K562 (cell line): ENCODE data around the gene WWP2. TPM values are rescaled to one million over a fixed set of nuclear protein-coding genes. Genes with fewer than 3 reads are reported as not detected.

Experiments
- COPS2 ChIP-seq: fragments of 450-650 bp; conservative IDR thresholded peaks from 2 replicates; pipeline ENCODE4 v1.6.1; 2016; ENCODE audit warnings: mild to moderate bottlenecking, moderate library complexity
- HDAC1 ChIP-seq, 2 experiments: fragments of 450-650 bp; IDR thresholded peaks; 2 replicates each; pipeline ENCODE4 v1.6.1; 2016 to 2017; ENCODE audit warnings: inconsistent platforms in 1 of 2, mild to moderate bottlenecking in 1 of 2, moderate library complexity in 1 of 2
- HNRNPLL ChIP-seq: fragments of 200-400 bp; formaldehyde crosslinking; IDR thresholded peaks from 2 replicates; pipeline ENCODE4 v1.6.1; 2017; ENCODE audit warnings: low read length, low read depth, mild to moderate bottlenecking; ENCODE audit not compliant: poor library complexity, severe bottlenecking
- MAX ChIP-seq: sonication (generic); formaldehyde crosslinking; IDR thresholded peaks from 2 replicates; pipeline ENCODE4 v1.9.0; 2022; ENCODE audit warnings: mild to moderate bottlenecking, missing genetic modification reagents
- MLLT1 ChIP-seq, 2 experiments: fragments of 450-650 bp; IDR thresholded peaks; 2 replicates each; pipeline ENCODE4 v1.6.1; 2016
- MYNN ChIP-seq, 2 experiments: sonication (generic); formaldehyde crosslinking in 1 of 2; IDR thresholded peaks; 2 replicates each; pipeline versions ENCODE4 v1.5.0 to v1.6.1; 2016 to 2020; ENCODE audit warnings: antibody characterized with exemption in 1 of 2, missing genetic modification reagents in 1 of 2
- NFXL1 ChIP-seq: fragments of 450-650 bp; formaldehyde crosslinking; IDR thresholded peaks from 2 replicates; pipeline ENCODE4 v1.4.0; 2021; ENCODE audit warnings: mild to moderate bottlenecking
- OTX1 ChIP-seq: fragments of 450-650 bp; formaldehyde crosslinking; IDR thresholded peaks from 2 replicates; pipeline ENCODE4 v1.4.0; 2022; ENCODE audit warnings: mild to moderate bottlenecking
- PHB2 ChIP-seq: fragments of 450-650 bp; IDR thresholded peaks from 2 replicates; pipeline ENCODE4 v1.6.1; 2017; ENCODE audit warnings: low read depth
- SMARCA5 ChIP-seq: fragments of 450-650 bp; IDR thresholded peaks from 2 replicates; pipeline ENCODE4 v1.6.1; 2016
- STAT5B ChIP-seq: fragments of 250-450 bp; sonication (Bioruptor Pico); IDR thresholded peaks from 2 replicates; pipeline ENCODE4 v1.8.0; 2021; ENCODE audit warnings: mild to moderate bottlenecking, inconsistent platforms
- TFAM ChIP-seq: fragments of 250-450 bp; sonication (Bioruptor Pico); conservative IDR thresholded peaks from 2 replicates; pipeline ENCODE4 v1.5.0; 2021; ENCODE audit warnings: mild to moderate bottlenecking, moderate library complexity
- TFAP4 ChIP-seq: sonication (generic); formaldehyde crosslinking; IDR thresholded peaks from 2 replicates; pipeline ENCODE4 v1.8.0; 2022; ENCODE audit warnings: missing genetic modification reagents, mild to moderate bottlenecking, moderate library complexity, borderline replicate concordance
- TFE3 ChIP-seq: fragments of 450-650 bp; formaldehyde crosslinking; IDR thresholded peaks from 2 replicates; pipeline ENCODE4 v1.4.0; 2020; ENCODE audit warnings: mild to moderate bottlenecking, mixed read lengths
- ZC3H4 ChIP-seq: sonication (generic); formaldehyde crosslinking; IDR thresholded peaks from 2 replicates; pipeline ENCODE4 v1.9.0; 2021; ENCODE audit warnings: missing genetic modification reagents, borderline replicate concordance
- ZHX1 ChIP-seq: fragments of 150-350 bp; conservative IDR thresholded peaks from 2 replicates; pipeline ENCODE4 v1.6.1; 2014; ENCODE audit warnings: low read length
- ZNF140 ChIP-seq: fragments of 250-450 bp; sonication (Bioruptor Pico); IDR thresholded peaks from 2 replicates; pipeline ENCODE4 v1.8.0; 2021; ENCODE audit warnings: moderate library complexity, mild to moderate bottlenecking, inconsistent platforms
- ZNF24 ChIP-seq: fragments of 450-650 bp; IDR thresholded peaks from 2 replicates; pipeline ENCODE4 v1.6.1; 2016
- ZNF408 ChIP-seq: fragments of 250-450 bp; sonication (Bioruptor Pico); IDR thresholded peaks from 2 replicates; pipeline ENCODE4 v1.4.0; 2020; ENCODE audit warnings: low read depth, mild to moderate bottlenecking, moderate library complexity
- ZNF79 ChIP-seq: fragments of 250-450 bp; sonication (Bioruptor Pico); IDR thresholded peaks from 2 replicates; pipeline ENCODE4 v1.4.0; 2020; ENCODE audit warnings: low read depth, mild to moderate bottlenecking, moderate library complexity
- ZSCAN29 ChIP-seq: fragments of 450-650 bp; IDR thresholded peaks from 2 replicates; pipeline ENCODE4 v1.6.1; 2017
- polyA plus RNA-seq, 8 experiments: library from polyadenylated mRNA; depleted of rRNA in 4 of 8; stranded (reverse) in 5 of 8; unstranded in 3 of 8; fragments of >200 nt; fragmentation: Nextera tagmentation in 2 of 8; fragmentation: Illumina TruSeq in 1 of 8; extraction: Ambion mirVana in 2 of 8; extraction: Trizol in 1 of 8; gene quantifications; 2 replicates each; pipeline versions ENCODE4 v1.2.1 to v1.2.3, GENCODE V29; 2011 to 2014; ENCODE audit warnings: inconsistent platforms in 1 of 8, missing spikeins in 1 of 8
- total RNA-seq, 7 experiments: library from RNA; depleted of rRNA in 6 of 7; stranded (reverse); fragments of >200 nt in 6 of 7; fragmentation: Illumina TruSeq in 2 of 7; extraction: Trizol in 2 of 7; gene quantifications; 2 replicates each; pipeline versions ENCODE4 v1.2.1 to v1.2.3, GENCODE V29; 2011 to 2021; ENCODE audit warnings: low replicate concordance in 1 of 7

WWP2 gene
- total and polyA plus RNA-seq, 9 of the 15 experiments (the other 6 are each of a cell fraction or from before 2014, with no cell fraction given), result 1.9 to 34.4 (median 14.6) TPM

GRCh38 chr16:69754469-69755310, 7.4 kb upstream of the WWP2 start, which contains the start of gene NOB1 (continued):
- TF ChIP-seq MAX (CRISPR knock-in tag) (peak; percentile 95), ZNF140 (no peak), PHB2 (no peak), SMARCA5 (no peak), ZC3H4 (CRISPR knock-in tag) (no peak), STAT5B (no peak), ZNF24 (peak; percentile 12; the same call in 1 of the 2 replicates), ZNF408 (CRISPR knock-in tag) (no peak), ZSCAN29 (no peak), TFE3 (CRISPR knock-in tag) (no peak), HNRNPLL (peak; percentile 75), ZHX1 (no peak; the same call in 1 of the 2 replicates), MYNN (IDR thresholded peaks at IDR 0.05) (no peak), MYNN (CRISPR knock-in tag; IDR thresholded peaks at IDR 0.05) (no peak), COPS2 (no peak), TFAP4 (CRISPR knock-in tag) (peak; percentile 77; the same call in 1 of the 2 replicates), OTX1 (CRISPR knock-in tag) (no peak), TFAM (CRISPR knock-in tag) (no peak), NFXL1 (CRISPR knock-in tag) (no peak), MLLT1 (IDR thresholded peaks at IDR 0.05) (0 out of 4 replicates have a peak, but pooled peaks of 1 of the 2 experiments have one; percentile 29), ZNF79 (CRISPR knock-in tag) (no peak), HDAC1 (IDR thresholded peaks at IDR 0.05) (peak in 1 of 2 experiments; percentile 97; a peak in 2 of 4 replicates)
